Ovary (tissue), 3 donors: ENCODE results near the gene ACSF3.

ENCODE experiments used
- POLR2A ChIP-seq: fragments of 450-650 bp; IDR thresholded peaks from one replicate; pipeline ENCODE4 v1.6.1; 2017; ENCODE audit warnings: antibody characterized with exemption, mild to moderate bottlenecking, moderate library complexity
- TF ChIP-seq, protein P1 (sequence below), 3 donors: fragments of 450-650 bp in 2 of 3; fragments of 200-600 bp in 1 of 3; IDR thresholded peaks; one replicate each; pipeline versions ENCODE4 v1.5.1 to v1.8.0; 2016 to 2022; ENCODE audit warnings: antibody characterized with exemption in 3 of 3, mild to moderate bottlenecking in 1 of 3
- donor health status: DM: no; HTN: no; CAD: no.

- TF ChIP-seq, protein P1, sequence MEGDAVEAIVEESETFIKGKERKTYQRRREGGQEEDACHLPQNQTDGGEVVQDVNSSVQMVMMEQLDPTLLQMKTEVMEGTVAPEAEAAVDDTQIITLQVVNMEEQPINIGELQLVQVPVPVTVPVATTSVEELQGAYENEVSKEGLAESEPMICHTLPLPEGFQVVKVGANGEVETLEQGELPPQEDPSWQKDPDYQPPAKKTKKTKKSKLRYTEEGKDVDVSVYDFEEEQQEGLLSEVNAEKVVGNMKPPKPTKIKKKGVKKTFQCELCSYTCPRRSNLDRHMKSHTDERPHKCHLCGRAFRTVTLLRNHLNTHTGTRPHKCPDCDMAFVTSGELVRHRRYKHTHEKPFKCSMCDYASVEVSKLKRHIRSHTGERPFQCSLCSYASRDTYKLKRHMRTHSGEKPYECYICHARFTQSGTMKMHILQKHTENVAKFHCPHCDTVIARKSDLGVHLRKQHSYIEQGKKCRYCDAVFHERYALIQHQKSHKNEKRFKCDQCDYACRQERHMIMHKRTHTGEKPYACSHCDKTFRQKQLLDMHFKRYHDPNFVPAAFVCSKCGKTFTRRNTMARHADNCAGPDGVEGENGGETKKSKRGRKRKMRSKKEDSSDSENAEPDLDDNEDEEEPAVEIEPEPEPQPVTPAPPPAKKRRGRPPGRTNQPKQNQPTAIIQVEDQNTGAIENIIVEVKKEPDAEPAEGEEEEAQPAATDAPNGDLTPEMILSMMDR (IDR thresholded peaks at IDR 0.05), result no peak
- no peak for TF ChIP-seq POLR2A
Observed at GRCh38 chr16:89197033-89197632, 103.5 kb downstream of the ACSF3 start.
